B cell (primary cell): ENCODE results near the gene CASK. TPM values are rescaled to one million over a fixed set of nuclear protein-coding genes. Genes with fewer than 3 reads are reported as not detected.

Experiments
- ATAC-seq: fragments of 200-7000 bp; cut with Tn5 transposase; one replicate; pipeline ENCODE4 v1.10.0; 2021; ENCODE audit warnings: low read depth, mild to moderate bottlenecking, moderate number of reproducible peaks, moderate library complexity
- CTCF ChIA-PET: fragments of 350-600 bp; sonication (Branson Sonifier 250); formaldehyde crosslinking; loops from one replicate; lab custom pipeline; 2021; ENCODE audit warnings: antibody characterized with exemption, inconsistent platforms; lab: Charles Lee
- POLR2A ChIA-PET: fragments of 350-600 bp; sonication (Branson Sonifier 250); formaldehyde crosslinking; loops from one replicate; lab custom pipeline; 2021; ENCODE audit warnings: antibody characterized with exemption; lab: Charles Lee
- DNase-seq: peaks from one replicate; pipeline ENCODE4 v3.0.0; 2013
- H2AFZ ChIP-seq: 2 replicates; pipeline ENCODE4 v1.6.1; 2012; ENCODE audit warnings: mild to moderate bottlenecking, low read depth, low read length; ENCODE audit not compliant: insufficient read depth, poor library complexity, severe bottlenecking
- H3K27ac ChIP-seq, 2 donors: 1 replicate in 1 of 2; 2 replicates in 1 of 2; pipeline ENCODE4 v1.5.1; 2012 to 2013; ENCODE audit warnings: low read length in 2 of 2, mild to moderate bottlenecking in 2 of 2, moderate library complexity in 1 of 2
- H3K27me3 ChIP-seq, 4 experiments: fragments of 200-600 bp in 1 of 4; sonication (generic) in 1 of 4; replicated peaks in 1 of 4; 1 replicate in 2 of 4; 2 replicates in 2 of 4; pipeline versions ENCODE4 v1.6.1 to v1.7.0; 2013 to 2016; ENCODE audit warnings: low read length in 3 of 4, mild to moderate bottlenecking in 2 of 4, mixed read lengths in 1 of 4, moderate library complexity in 1 of 4; ENCODE audit not compliant: insufficient read depth in 4 of 4, control insufficient read depth in 3 of 4; ENCODE audit errors: control extremely low read depth in 1 of 4
- H3K36me3 ChIP-seq, 2 experiments: replicated peaks in 1 of 2; 1 replicate in 1 of 2; 2 replicates in 1 of 2; pipeline versions ENCODE4 v1.6.1 to v1.7.1; 2013; ENCODE audit warnings: low read length in 1 of 2; ENCODE audit not compliant: insufficient read depth in 2 of 2, control insufficient read depth in 1 of 2; ENCODE audit errors: control extremely low read depth in 1 of 2, extremely low read depth in 1 of 2
- H3K4me1 ChIP-seq, 2 donors: fragments of 200-600 bp in 1 of 2; sonication (generic) in 1 of 2; 1 replicate in 1 of 2; 2 replicates in 1 of 2; pipeline versions ENCODE4 v1.5.1 to v1.6.1; 2013 to 2017; ENCODE audit warnings: low read length in 2 of 2; ENCODE audit not compliant: control insufficient read depth in 2 of 2, insufficient read depth in 2 of 2
- H3K4me2 ChIP-seq: replicated peaks from 2 replicates; pipeline ENCODE3; 2012; ENCODE audit warnings: mild to moderate bottlenecking, low read depth, low read length; ENCODE audit not compliant: poor library complexity, severe bottlenecking
- H3K4me3 ChIP-seq, 5 experiments: fragments of 200-600 bp in 1 of 5; sonication (generic) in 1 of 5; 1 replicate in 3 of 5; 2 replicates in 2 of 5; pipeline versions ENCODE4 v1.5.1 to v1.7.0; 2011 to 2016; ENCODE audit warnings: low read length in 4 of 5, mild to moderate bottlenecking in 4 of 5, low read depth in 2 of 5, control low read depth in 1 of 5, moderate library complexity in 1 of 5; ENCODE audit not compliant: insufficient read depth in 1 of 5; ENCODE audit errors: control extremely low read depth in 1 of 5, extremely low read depth in 1 of 5
- H3K79me2 ChIP-seq: fragments of 200-600 bp; sonication (generic); one replicate; pipeline ENCODE4 v1.6.0; 2016; ENCODE audit warnings: low read length; ENCODE audit not compliant: control insufficient read depth, insufficient read depth
- H3K9ac ChIP-seq: fragments of 200-600 bp; sonication (generic); 2 replicates; pipeline ENCODE4 v1.6.1; 2017; ENCODE audit warnings: mild to moderate bottlenecking, low read length, moderate library complexity
- H3K9me3 ChIP-seq, 3 donors: one replicate each; pipeline versions ENCODE4 v1.6.1 to v1.7.1; 2013; ENCODE audit warnings: low read length in 2 of 3; ENCODE audit not compliant: control insufficient read depth in 2 of 3, insufficient read depth in 1 of 3; ENCODE audit errors: control extremely low read depth in 1 of 3
- H4K20me1 ChIP-seq: 2 replicates; pipeline ENCODE4 v1.6.0; 2012; ENCODE audit warnings: mild to moderate bottlenecking, low read length; ENCODE audit not compliant: insufficient read depth, control insufficient read depth, poor library complexity, severe bottlenecking
- H3K27ac Mint-ChIP-seq: one replicate; pipeline ENCODE4 v1.8.0; 2021; ENCODE audit warnings: mixed read lengths
- H3K27me3 Mint-ChIP-seq: one replicate; pipeline ENCODE4 v1.8.0; 2021; ENCODE audit warnings: mixed read lengths
- H3K4me1 Mint-ChIP-seq: one replicate; pipeline ENCODE4 v1.8.0; 2021; ENCODE audit warnings: mixed read lengths
- H3K4me3 Mint-ChIP-seq: one replicate; pipeline ENCODE4 v1.8.0; 2021; ENCODE audit warnings: mixed read lengths
- H3K9me3 Mint-ChIP-seq: one replicate; pipeline ENCODE4 v1.8.0; 2022; ENCODE audit warnings: mixed read lengths; ENCODE audit not compliant: insufficient read depth
- CTCF ChIP-seq: fragments of 200-600 bp; IDR thresholded peaks from one replicate; pipeline ENCODE4 v1.8.0; 2022; ENCODE audit warnings: antibody characterized with exemption, mild to moderate bottlenecking
- EZH2 ChIP-seq: IDR thresholded peaks from 2 replicates; pipeline ENCODE4 v1.6.1; 2012; ENCODE audit warnings: borderline replicate concordance, low read depth, mild to moderate bottlenecking, moderate library complexity, low read length; ENCODE audit not compliant: insufficient read depth, poor library complexity, severe bottlenecking
- WGBS: methylation state at CpG from one replicate; pipeline ENCODE4 v1.1.5; 2013; ENCODE audit warnings: missing lambda C conversion rate; ENCODE audit not compliant: insufficient coverage; 5-methylcytosine and 5-hydroxymethylcytosine counted together
- intact Hi-C: fragments of 100-400 bp; cut with micrococcal nuclease; formaldehyde crosslinking; loops from one replicate; pipeline ENCODE4 v1.10.0; 2022
- polyA plus RNA-seq: library from polyadenylated mRNA; depleted of rRNA; stranded (reverse); fragments of >200 nt; gene quantifications from 2 replicates; pipeline ENCODE4 v1.2.3, GENCODE V29; 2012
- total RNA-seq, 2 donors: library from RNA; stranded (reverse); fragments of 120-200 nt in 1 of 2; gene quantifications; 1 replicate in 1 of 2; 2 replicates in 1 of 2; pipeline versions ENCODE4 v1.2.3 to v1.2.4, GENCODE V29; 2013 to 2022

Gene CASK
- total and polyA plus RNA-seq, 2 donors (not counting 1 experiment from before 2014, with no cell fraction given): 14.2 to 50.4 TPM

GRCh38 chrX:41734530-41734929, 188.8 kb downstream of the CASK start:
- DNase-seq (peak; percentile 46), ATAC-seq (no peak)
- ChIA-PET POLR2A (no interaction called here), CTCF (no interaction called here)
- no peaks in the 10 kb centered on the region for H3K79me2 ChIP-seq
- no peak overlapping the region for H3K4me3 ChIP-seq
- no peaks in the 10 kb centered on the region for H3K27me3 ChIP-seq
- peaks cover 23 to 24% of the 10 kb centered on the region in 2 donors for H3K4me1 ChIP-seq
- H3K27me3 Mint-ChIP-seq: no peaks in the 10 kb centered on the region
- no peak overlapping the region for H3K9ac ChIP-seq
- H3K4me2 ChIP-seq: peak overlapping the region; percentile 48
- no CpG with 5 or more reads among the region's 1 CpG for WGBS
- peaks cover 41% of the 10 kb centered on the region for H3K4me1 Mint-ChIP-seq
- peak overlapping the region; percentile 86 for H3K27ac Mint-ChIP-seq
- intact Hi-C loops: loop anchor here (1.0 to 10.0 kb wide), 4 partner anchors 10 to 400 kb away; partner anchors contain the start of genes DDX3X, GPR82 and NYX
- TF ChIP-seq EZH2 (no peak), CTCF (peak; percentile 31)
- no peaks in the 10 kb centered on the region for H4K20me1 ChIP-seq
- no peaks in the 10 kb centered on the region for H3K36me3 ChIP-seq
- H3K4me3 Mint-ChIP-seq: peak overlapping the region; percentile 82
- H3K9me3 Mint-ChIP-seq: no peaks in the 10 kb centered on the region
- no peak overlapping the region for H2AFZ ChIP-seq
- H3K9me3 ChIP-seq: no peaks in the 10 kb centered on the region
- H3K27ac ChIP-seq: peak overlapping the region in 1 of 2 donors; percentile 58

GRCh38 chrX:41733939-41734338, 189.4 kb downstream of the CASK start:
- TF ChIP-seq CTCF (no peak), EZH2 (no peak)
- intact Hi-C loops: loop anchor here (1.0 to 10.0 kb wide), 4 partner anchors 10 to 399 kb away; partner anchors contain the start of genes DDX3X, GPR82 and NYX
- peak overlapping the region; percentile 82 for H3K4me3 Mint-ChIP-seq
- peaks cover 23 to 24% of the 10 kb centered on the region in 2 donors for H3K4me1 ChIP-seq
- H3K4me2 ChIP-seq: peak overlapping the region; percentile 48
- H3K27ac ChIP-seq: peak overlapping the region; percentile 16 to 58
- POLR2A ChIA-PET: no interaction called here
- H3K27me3 Mint-ChIP-seq: no peaks in the 10 kb centered on the region
- DNase-seq: peak; percentile 83
- H3K27ac Mint-ChIP-seq: peak overlapping the region; percentile 86
- H2AFZ ChIP-seq: no peak overlapping the region
- H3K4me1 Mint-ChIP-seq: peaks cover 41% of the 10 kb centered on the region
- CTCF ChIA-PET: no interaction called here
- H3K79me2 ChIP-seq: no peaks in the 10 kb centered on the region
- no peak overlapping the region for H3K9ac ChIP-seq
- no CpG with 5 or more reads among the region's 1 CpG for WGBS
- H3K36me3 ChIP-seq: no peaks in the 10 kb centered on the region
- no peaks in the 10 kb centered on the region for H3K27me3 ChIP-seq
- no peaks in the 10 kb centered on the region for H3K9me3 Mint-ChIP-seq
- H4K20me1 ChIP-seq: no peaks in the 10 kb centered on the region
- H3K9me3 ChIP-seq: no peaks in the 10 kb centered on the region
- ATAC-seq: peak; percentile 96
- H3K4me3 ChIP-seq: peak overlapping the region in 1 of 5 experiments; percentile 16
